Tibial nerve (tissue), 3 donors: Measurements from ENCODE around the gene C16orf54.
"Not testable (repeated sequence)": the region's sequence is repeated elsewhere in the genome, so short reads cannot be mapped to it uniquely, and the experiment has no call there.

Source experiments
- CTCF ChIP-seq, 5 experiments: fragments of 200-600 bp in 3 of 5; fragments of 450-650 bp in 2 of 5; sonication (generic) in 3 of 5; IDR thresholded peaks; one replicate each; pipeline ENCODE4 v1.5.1; 2016 to 2019; ENCODE audit warnings: antibody characterized with exemption in 5 of 5, mild to moderate bottlenecking in 3 of 5, moderate library complexity in 2 of 5
- POLR2A ChIP-seq, 2 donors: fragments of 450-650 bp; IDR thresholded peaks; one replicate each; pipeline ENCODE4 v1.6.1; 2017; ENCODE audit warnings: antibody characterized with exemption in 2 of 2, mild to moderate bottlenecking in 2 of 2, moderate library complexity in 2 of 2

GRCh38 chr16:29695675-29696074 is 50.1 kb downstream of the C16orf54 start:
- not testable (repeated sequence) for TF ChIP-seq POLR2A, CTCF (IDR thresholded peaks at IDR 0.05)
